Measurements from ENCODE around the gene GP1BA.

DNA sequence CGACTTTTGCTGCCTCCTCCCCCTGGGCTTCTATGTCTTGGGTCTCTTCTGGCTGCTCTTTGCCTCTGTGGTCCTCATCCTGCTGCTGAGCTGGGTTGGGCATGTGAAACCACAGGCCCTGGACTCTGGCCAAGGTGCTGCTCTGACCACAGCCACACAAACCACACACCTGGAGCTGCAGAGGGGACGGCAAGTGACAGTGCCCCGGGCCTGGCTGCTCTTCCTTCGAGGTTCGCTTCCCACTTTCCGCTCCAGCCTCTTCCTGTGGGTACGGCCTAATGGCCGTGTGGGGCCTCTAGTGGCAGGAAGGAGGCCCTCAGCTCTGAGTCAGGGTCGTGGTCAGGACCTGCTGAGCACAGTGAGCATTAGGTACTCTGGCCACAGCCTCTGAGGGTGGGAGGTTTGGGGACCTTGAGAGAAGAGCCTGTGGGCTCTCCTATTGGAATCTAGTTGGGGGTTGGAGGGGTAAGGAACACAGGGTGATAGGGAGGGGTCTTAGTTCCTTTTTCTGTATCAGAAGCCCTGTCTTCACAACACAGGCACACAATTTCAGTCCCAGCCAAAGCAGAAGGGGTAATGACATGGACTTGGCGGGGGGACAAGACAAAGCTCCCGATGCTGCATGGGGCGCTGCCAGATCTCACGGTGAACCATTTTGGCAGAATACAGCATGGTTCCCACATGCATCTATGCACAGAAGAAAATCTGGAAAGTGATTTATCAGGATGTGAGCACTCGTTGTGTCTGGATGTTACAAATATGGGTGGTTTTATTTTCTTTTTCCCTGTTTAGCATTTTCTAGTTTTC lies 2.3 kb downstream of the GP1BA start:
- TF ChIP-seq, protein P1, sequence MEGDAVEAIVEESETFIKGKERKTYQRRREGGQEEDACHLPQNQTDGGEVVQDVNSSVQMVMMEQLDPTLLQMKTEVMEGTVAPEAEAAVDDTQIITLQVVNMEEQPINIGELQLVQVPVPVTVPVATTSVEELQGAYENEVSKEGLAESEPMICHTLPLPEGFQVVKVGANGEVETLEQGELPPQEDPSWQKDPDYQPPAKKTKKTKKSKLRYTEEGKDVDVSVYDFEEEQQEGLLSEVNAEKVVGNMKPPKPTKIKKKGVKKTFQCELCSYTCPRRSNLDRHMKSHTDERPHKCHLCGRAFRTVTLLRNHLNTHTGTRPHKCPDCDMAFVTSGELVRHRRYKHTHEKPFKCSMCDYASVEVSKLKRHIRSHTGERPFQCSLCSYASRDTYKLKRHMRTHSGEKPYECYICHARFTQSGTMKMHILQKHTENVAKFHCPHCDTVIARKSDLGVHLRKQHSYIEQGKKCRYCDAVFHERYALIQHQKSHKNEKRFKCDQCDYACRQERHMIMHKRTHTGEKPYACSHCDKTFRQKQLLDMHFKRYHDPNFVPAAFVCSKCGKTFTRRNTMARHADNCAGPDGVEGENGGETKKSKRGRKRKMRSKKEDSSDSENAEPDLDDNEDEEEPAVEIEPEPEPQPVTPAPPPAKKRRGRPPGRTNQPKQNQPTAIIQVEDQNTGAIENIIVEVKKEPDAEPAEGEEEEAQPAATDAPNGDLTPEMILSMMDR (IDR thresholded peaks at IDR 0.05; ENCODE audit: control extremely low read depth in 1 of 3, insufficient read depth in 1 of 3, low read depth in 1 of 3, low read length in 3 of 3): peak; percentile 15 to 55 (median 51)
- TF ChIP-seq FOSL1 (IDR thresholded peaks at IDR 0.05; ENCODE audit: insufficient read depth, low read depth, low read length) (no peak), NRF1 (IDR thresholded peaks at IDR 0.05; ENCODE audit: low read depth, low read length) (no peak), ZNF274 (IDR thresholded peaks at IDR 0.05; ENCODE audit: borderline replicate concordance, extremely low read depth, low read length) (no peak), POLR2A (IDR thresholded peaks at IDR 0.05; ENCODE audit: control extremely low read depth in 1 of 2, low read depth in 2 of 2, low read length in 2 of 2) (no peak), POLR2AphosphoS5 (IDR thresholded peaks at IDR 0.05; ENCODE audit: low read depth, low read length) (no peak), NANOG (IDR thresholded peaks at IDR 0.05; ENCODE audit: insufficient read depth, low read depth, low read length, poor library complexity, severe bottlenecking) (no peak), BRCA1 (IDR thresholded peaks at IDR 0.05; ENCODE audit: low read depth, low read length) (no peak), TAF1 (IDR thresholded peaks at IDR 0.05; ENCODE audit: low read depth, low read length) (no peak)
- TF ChIP-seq, protein P2, sequence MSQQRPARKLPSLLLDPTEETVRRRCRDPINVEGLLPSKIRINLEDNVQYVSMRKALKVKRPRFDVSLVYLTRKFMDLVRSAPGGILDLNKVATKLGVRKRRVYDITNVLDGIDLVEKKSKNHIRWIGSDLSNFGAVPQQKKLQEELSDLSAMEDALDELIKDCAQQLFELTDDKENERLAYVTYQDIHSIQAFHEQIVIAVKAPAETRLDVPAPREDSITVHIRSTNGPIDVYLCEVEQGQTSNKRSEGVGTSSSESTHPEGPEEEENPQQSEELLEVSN (IDR thresholded peaks at IDR 0.05): no peak
